Measurements from ENCODE around the gene FIBP.
A peak's percentile ranks its signal among the peaks of the same experiment; 100 is the strongest.

Gene FIBP

GRCh38 chr11:65931773-65932557 lies 43.7 kb upstream of the FIBP start:
- ATAC-seq (ENCODE audit: low read depth) (peak; percentile 26; the same call in 1 of the 3 replicates), DNase-seq (ENCODE audit: low spot score) (no peak)
- Histone ChIP-seq H3K36me3 (ENCODE audit: low read depth) (no peaks in the 10 kb centered on the region), H3K4me1 (ENCODE audit: insufficient read depth, poor library complexity, severe bottlenecking) (no peaks in the 10 kb centered on the region), H3K27me3 (ENCODE audit: insufficient read depth, poor library complexity, severe bottlenecking) (no peaks in the 10 kb centered on the region), H3K9me3 (ENCODE audit: severe bottlenecking) (no peaks in the 10 kb centered on the region), H3K4me3 (ENCODE audit: severe bottlenecking) (no peak overlapping the region), H3K27ac (ENCODE audit: poor library complexity, severe bottlenecking) (no peak overlapping the region)
- TF ChIP-seq CTCF (IDR thresholded peaks at IDR 0.05; ENCODE audit: poor library complexity, severe bottlenecking), result no peak

DNA sequence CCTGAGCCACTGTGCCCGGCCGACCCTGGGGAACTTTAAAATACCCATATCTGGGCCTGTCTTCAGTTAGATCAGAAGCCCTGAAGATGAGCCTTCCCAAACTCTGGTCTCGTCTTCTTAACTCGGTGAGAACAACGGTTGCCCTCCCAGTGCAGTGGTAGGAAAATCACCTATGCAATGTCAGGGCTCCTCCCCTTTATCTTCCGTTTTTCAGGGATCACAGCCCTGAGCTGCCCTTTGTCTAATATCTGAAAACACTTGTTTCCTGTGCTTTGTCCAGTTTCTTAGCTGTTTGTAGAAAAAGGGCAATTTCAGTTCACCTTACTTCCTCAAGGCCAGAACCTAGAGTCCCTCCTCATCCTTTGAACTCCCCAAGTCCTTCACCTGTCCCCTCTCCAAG lies 40.4 kb upstream of the FIBP start:
- no peak for TF ChIP-seq CTCF (IDR thresholded peaks at IDR 0.05; ENCODE audit: poor library complexity, severe bottlenecking)
- H3K27me3 ChIP-seq (ENCODE audit: insufficient read depth, poor library complexity, severe bottlenecking), result no peaks in the 10 kb centered on the region
- H3K36me3 ChIP-seq (ENCODE audit: low read depth), result 0 out of 2 replicates have a peak, but pooled peaks cover under 1% of the 10 kb centered on the region
- DNase-seq (ENCODE audit: low spot score) (no peak), ATAC-seq (ENCODE audit: low read depth) (no peak)
- no peak overlapping the region for H3K4me3 ChIP-seq (ENCODE audit: severe bottlenecking)
- no peak overlapping the region for H3K27ac ChIP-seq (ENCODE audit: poor library complexity, severe bottlenecking)
- no peaks in the 10 kb centered on the region for H3K9me3 ChIP-seq (ENCODE audit: severe bottlenecking)
- H3K4me1 ChIP-seq (ENCODE audit: insufficient read depth, poor library complexity, severe bottlenecking), result no peaks in the 10 kb centered on the region

DNA sequence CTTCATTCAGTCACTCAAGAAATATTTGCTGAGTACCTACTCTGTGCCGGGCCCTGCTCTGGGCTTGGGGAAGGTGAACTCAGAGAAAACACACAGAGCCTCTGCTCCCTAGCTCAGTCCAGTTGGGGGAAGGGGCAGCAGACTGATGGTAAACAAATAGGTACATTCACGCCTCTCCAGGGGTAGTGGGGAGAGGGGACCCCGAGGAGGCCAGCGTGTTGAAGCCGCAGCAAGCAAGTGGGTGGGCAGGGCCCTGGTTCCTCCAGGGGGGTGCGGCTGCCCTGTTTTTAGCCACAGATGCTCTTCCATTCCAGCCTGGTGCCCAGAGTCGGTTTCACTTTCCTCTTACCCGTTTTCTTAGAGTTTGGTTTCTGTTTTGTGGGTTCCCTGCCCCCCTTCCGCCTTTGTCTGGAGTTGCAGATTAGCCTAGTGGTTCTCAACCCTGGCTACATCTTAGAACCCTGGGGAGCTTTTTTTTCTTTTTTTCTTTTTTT lies 39.7 kb upstream of the FIBP start:
- Histone ChIP-seq H3K27me3 (ENCODE audit: insufficient read depth, poor library complexity, severe bottlenecking) (no peaks in the 10 kb centered on the region), H3K9me3 (ENCODE audit: severe bottlenecking) (no peaks in the 10 kb centered on the region), H3K36me3 (ENCODE audit: low read depth) (peaks cover 7% of the 10 kb centered on the region), H3K27ac (ENCODE audit: poor library complexity, severe bottlenecking) (no peak overlapping the region), H3K4me3 (ENCODE audit: severe bottlenecking) (no peak overlapping the region), H3K4me1 (ENCODE audit: insufficient read depth, poor library complexity, severe bottlenecking) (no peaks in the 10 kb centered on the region)
- no peak for TF ChIP-seq CTCF (IDR thresholded peaks at IDR 0.05; ENCODE audit: poor library complexity, severe bottlenecking)
- no peak for DNase-seq (ENCODE audit: low spot score)
- ATAC-seq (ENCODE audit: low read depth), result no peak

GRCh38 chr11:65925397-65925796 lies 37.1 kb upstream of the FIBP start:
- Histone ChIP-seq H3K36me3 (ENCODE audit: low read depth) (peaks cover 32% of the 10 kb centered on the region), H3K4me1 (ENCODE audit: insufficient read depth, poor library complexity, severe bottlenecking) (peaks cover 5% of the 10 kb centered on the region), H3K9me3 (ENCODE audit: severe bottlenecking) (no peaks in the 10 kb centered on the region), H3K27me3 (ENCODE audit: insufficient read depth, poor library complexity, severe bottlenecking) (no peaks in the 10 kb centered on the region), H3K4me3 (ENCODE audit: severe bottlenecking) (no peak overlapping the region), H3K27ac (ENCODE audit: poor library complexity, severe bottlenecking) (no peak overlapping the region)
- DNase-seq (ENCODE audit: low spot score), result no peak
- no peak for ATAC-seq (ENCODE audit: low read depth)
- no peak for TF ChIP-seq CTCF (IDR thresholded peaks at IDR 0.05; ENCODE audit: poor library complexity, severe bottlenecking)

GRCh38 chr11:65922565-65922964 lies 34.3 kb upstream of the FIBP start:
- Histone ChIP-seq H3K27me3 (ENCODE audit: insufficient read depth, poor library complexity, severe bottlenecking) (no peaks in the 10 kb centered on the region), H3K27ac (ENCODE audit: poor library complexity, severe bottlenecking) (no peak overlapping the region), H3K9me3 (ENCODE audit: severe bottlenecking) (no peaks in the 10 kb centered on the region), H3K4me3 (ENCODE audit: severe bottlenecking) (no peak overlapping the region), H3K4me1 (ENCODE audit: insufficient read depth, poor library complexity, severe bottlenecking) (peaks cover 14% of the 10 kb centered on the region), H3K36me3 (ENCODE audit: low read depth) (peaks cover 42% of the 10 kb centered on the region)
- ATAC-seq (ENCODE audit: low read depth) (no peak), DNase-seq (ENCODE audit: low spot score) (no peak)
- TF ChIP-seq CTCF (IDR thresholded peaks at IDR 0.05; ENCODE audit: poor library complexity, severe bottlenecking), result no peak
